Activated naive CD4-positive, alpha-beta T cell treated with Interleukin-2 at 50 U/mL for 16 hours (primary cell): ENCODE data around the gene SRR.

Source experiments
- DNase-seq: peaks from one replicate; pipeline ENCODE4 v3.0.0-alpha.2; 2020

SRR gene

DNA sequence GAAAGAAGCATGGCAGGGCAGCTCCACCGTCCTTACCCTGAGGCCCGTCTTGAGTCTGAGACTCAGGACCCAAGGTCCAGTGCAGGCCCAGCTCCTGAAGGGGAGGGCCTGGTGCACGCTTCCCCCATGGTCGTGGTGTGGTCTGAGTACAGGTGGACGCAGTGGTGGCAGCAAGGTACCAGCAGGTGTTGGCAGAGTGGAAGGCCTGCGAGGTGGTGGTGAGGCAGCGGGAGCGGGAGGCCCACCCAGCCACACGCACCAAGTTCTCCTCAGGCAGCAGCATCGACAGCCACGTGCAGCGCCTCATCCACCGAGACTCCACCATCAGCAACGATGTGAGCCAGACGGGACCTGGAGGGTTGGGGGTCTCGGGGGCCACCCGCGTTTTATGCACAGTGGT, 69.4 kb downstream of the SRR start:
- DNase-seq = no peak
